Trophoblast cell (in vitro differentiated cells and primary cell): ENCODE measurements around the gene PNCK.

Experiments used
- DNase-seq, 2 donors: peaks; one replicate each; pipeline ENCODE4 v3.0.0-alpha.2; 2016
- H2AFZ ChIP-seq: 2 replicates; pipeline ENCODE4 v1.6.1; 2013; ENCODE audit warnings: low read length, moderate library complexity, mild to moderate bottlenecking; ENCODE audit not compliant: insufficient read depth, poor library complexity
- H2AK5ac ChIP-seq: 2 replicates; pipeline ENCODE4 v1.6.1; 2013; ENCODE audit warnings: mild to moderate bottlenecking, low read length
- H2BK120ac ChIP-seq: 2 replicates; pipeline ENCODE4 v1.6.1; 2013; ENCODE audit warnings: low read length, mild to moderate bottlenecking, moderate library complexity; ENCODE audit not compliant: insufficient read depth, poor library complexity
- H2BK12ac ChIP-seq: 2 replicates; pipeline ENCODE4 v1.6.1; 2013; ENCODE audit warnings: mild to moderate bottlenecking, low read length, moderate library complexity
- H2BK5ac ChIP-seq: 2 replicates; pipeline ENCODE4 v1.6.1; 2013; ENCODE audit warnings: low read length, low read depth, moderate library complexity, mild to moderate bottlenecking; ENCODE audit not compliant: poor library complexity
- H3K14ac ChIP-seq: 2 replicates; pipeline ENCODE4 v1.6.1; 2013; ENCODE audit warnings: mild to moderate bottlenecking, low read length
- H3K18ac ChIP-seq: 2 replicates; pipeline ENCODE4 v1.6.1; 2013; ENCODE audit warnings: mild to moderate bottlenecking, low read length
- H3K23ac ChIP-seq: 2 replicates; pipeline ENCODE4 v1.6.1; 2013; ENCODE audit warnings: low read length
- H3K27ac ChIP-seq: 2 replicates; pipeline ENCODE4 v1.5.1; 2013; ENCODE audit warnings: low read depth, mild to moderate bottlenecking, inconsistent platforms, low read length, moderate library complexity
- H3K27me3 ChIP-seq: 2 replicates; pipeline ENCODE4 v1.6.1; 2013; ENCODE audit warnings: inconsistent platforms, mild to moderate bottlenecking, low read length, moderate library complexity; ENCODE audit not compliant: insufficient read depth
- H3K36me3 ChIP-seq, 2 experiments: 1 replicate in 1 of 2; 2 replicates in 1 of 2; pipeline ENCODE4 v1.6.1; 2013; ENCODE audit warnings: low read length in 2 of 2, mild to moderate bottlenecking in 2 of 2, moderate library complexity in 1 of 2; ENCODE audit not compliant: insufficient read depth in 2 of 2, control insufficient read depth in 1 of 2
- H3K4ac ChIP-seq: 2 replicates; pipeline ENCODE4 v1.6.1; 2013; ENCODE audit warnings: low read depth, mild to moderate bottlenecking, low read length, moderate library complexity
- H3K4me1 ChIP-seq, 2 experiments: 1 replicate in 1 of 2; 2 replicates in 1 of 2; pipeline ENCODE4 v1.6.1; 2013; ENCODE audit warnings: low read length in 2 of 2, mild to moderate bottlenecking in 2 of 2, moderate library complexity in 1 of 2; ENCODE audit not compliant: insufficient read depth in 2 of 2, control insufficient read depth in 1 of 2
- H3K4me2 ChIP-seq: 2 replicates; pipeline ENCODE4 v1.6.1; 2013; ENCODE audit warnings: inconsistent platforms, mild to moderate bottlenecking, low read length, moderate library complexity
- H3K4me3 ChIP-seq: 2 replicates; pipeline ENCODE4 v1.5.1; 2013; ENCODE audit warnings: mild to moderate bottlenecking, low read depth, low read length, inconsistent platforms
- H3K79me1 ChIP-seq: one replicate; pipeline ENCODE4 v1.6.1; 2013; ENCODE audit warnings: low read length
- H3K79me2 ChIP-seq: 2 replicates; pipeline ENCODE4 v1.6.1; 2013; ENCODE audit warnings: low read length, mild to moderate bottlenecking; ENCODE audit not compliant: control insufficient read depth, insufficient read depth, poor library complexity
- H3K9ac ChIP-seq: 2 replicates; pipeline ENCODE4 v1.6.1; 2013; ENCODE audit warnings: mild to moderate bottlenecking, low read length
- H3K9me3 ChIP-seq: 2 replicates; pipeline ENCODE4 v1.6.1; 2013; ENCODE audit warnings: low read depth, mild to moderate bottlenecking, control low read depth, inconsistent platforms, low read length; ENCODE audit not compliant: insufficient read depth
- H4K12ac ChIP-seq: 2 replicates; pipeline ENCODE4 v1.6.1; 2013; ENCODE audit warnings: low read depth, mild to moderate bottlenecking, low read length, moderate library complexity
- H4K8ac ChIP-seq: 2 replicates; pipeline ENCODE4 v1.6.1; 2013; ENCODE audit warnings: low read depth, mild to moderate bottlenecking, low read length, moderate library complexity
- H4K91ac ChIP-seq: one replicate; pipeline ENCODE4 v1.6.1; 2013; ENCODE audit warnings: low read depth, mild to moderate bottlenecking, low read length, moderate library complexity
- WGBS: extraction: QIAGEN DNeasy Blood & Tissue Kit; methylation state at CpG from one replicate; pipeline ENCODE4 v1.1.7; 2013; ENCODE audit warnings: missing lambda C conversion rate; ENCODE audit not compliant: insufficient read length, insufficient coverage; ENCODE audit errors: extremely low coverage; 5-methylcytosine and 5-hydroxymethylcytosine counted together

The PNCK gene

DNA sequence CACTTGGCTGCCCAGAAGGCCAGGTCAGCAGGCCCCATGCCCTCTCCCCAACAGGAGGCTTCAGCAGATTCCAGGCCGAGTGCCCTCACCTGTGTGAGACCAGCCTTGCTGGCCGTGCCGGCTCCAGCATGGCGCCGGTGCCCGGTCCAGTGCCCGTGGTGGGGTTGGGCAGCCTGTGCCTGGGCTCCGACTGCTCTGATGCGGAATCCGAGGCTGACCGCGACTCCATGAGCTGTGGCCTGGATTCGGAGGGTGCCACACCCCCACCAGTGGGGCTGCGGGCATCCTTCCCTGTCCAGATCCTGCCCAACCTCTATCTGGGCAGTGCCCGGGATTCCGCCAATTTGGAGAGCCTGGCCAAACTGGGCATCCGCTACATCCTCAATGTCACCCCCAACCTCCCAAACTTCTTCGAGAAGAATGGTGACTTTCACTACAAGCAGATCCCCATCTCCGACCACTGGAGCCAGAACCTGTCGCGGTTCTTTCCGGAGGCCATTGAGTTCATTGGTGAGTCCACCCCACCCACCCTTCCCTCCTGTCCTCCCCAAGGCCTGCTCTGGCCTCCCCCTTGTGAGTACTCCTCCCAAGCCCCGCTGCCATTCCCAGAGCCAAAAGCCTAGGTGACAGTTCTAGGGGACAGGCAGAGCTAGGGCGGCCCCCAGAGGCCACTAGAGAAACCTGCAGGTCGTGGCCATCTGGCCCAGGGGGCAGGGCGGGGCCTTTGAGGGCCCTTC lies 24.3 kb downstream of the PNCK start:
- no peak overlapping the region for H3K4me3 ChIP-seq
- H2BK12ac ChIP-seq: no peak overlapping the region
- no peaks in the 10 kb centered on the region for H3K79me1 ChIP-seq
- no peak overlapping the region for H4K8ac ChIP-seq
- no peak overlapping the region for H2BK5ac ChIP-seq
- H3K36me3 ChIP-seq: no peaks in the 10 kb centered on the region
- H3K9me3 ChIP-seq: peaks cover 2% of the 10 kb centered on the region
- peaks cover 4 to 5% of the 10 kb centered on the region in 2 experiments for H3K4me1 ChIP-seq
- H3K14ac ChIP-seq: no peak overlapping the region
- peaks cover 34% of the 10 kb centered on the region for H3K27me3 ChIP-seq
- no peak overlapping the region for H4K12ac ChIP-seq
- H3K4ac ChIP-seq: no peak overlapping the region
- no peak overlapping the region for H3K4me2 ChIP-seq
- H2AK5ac ChIP-seq: no peak overlapping the region
- H3K23ac ChIP-seq: no peak overlapping the region
- H3K27ac ChIP-seq: no peak overlapping the region
- no peak overlapping the region for H2AFZ ChIP-seq
- H3K79me2 ChIP-seq: no peaks in the 10 kb centered on the region
- H2BK120ac ChIP-seq: no peak overlapping the region
- H3K18ac ChIP-seq: no peak overlapping the region
- no peak overlapping the region for H4K91ac ChIP-seq
- no peak overlapping the region for H3K9ac ChIP-seq
- peak; percentile 57 to 69 for DNase-seq
- no CpG with 5 or more reads among the region's 26 CpGs for WGBS

DNA sequence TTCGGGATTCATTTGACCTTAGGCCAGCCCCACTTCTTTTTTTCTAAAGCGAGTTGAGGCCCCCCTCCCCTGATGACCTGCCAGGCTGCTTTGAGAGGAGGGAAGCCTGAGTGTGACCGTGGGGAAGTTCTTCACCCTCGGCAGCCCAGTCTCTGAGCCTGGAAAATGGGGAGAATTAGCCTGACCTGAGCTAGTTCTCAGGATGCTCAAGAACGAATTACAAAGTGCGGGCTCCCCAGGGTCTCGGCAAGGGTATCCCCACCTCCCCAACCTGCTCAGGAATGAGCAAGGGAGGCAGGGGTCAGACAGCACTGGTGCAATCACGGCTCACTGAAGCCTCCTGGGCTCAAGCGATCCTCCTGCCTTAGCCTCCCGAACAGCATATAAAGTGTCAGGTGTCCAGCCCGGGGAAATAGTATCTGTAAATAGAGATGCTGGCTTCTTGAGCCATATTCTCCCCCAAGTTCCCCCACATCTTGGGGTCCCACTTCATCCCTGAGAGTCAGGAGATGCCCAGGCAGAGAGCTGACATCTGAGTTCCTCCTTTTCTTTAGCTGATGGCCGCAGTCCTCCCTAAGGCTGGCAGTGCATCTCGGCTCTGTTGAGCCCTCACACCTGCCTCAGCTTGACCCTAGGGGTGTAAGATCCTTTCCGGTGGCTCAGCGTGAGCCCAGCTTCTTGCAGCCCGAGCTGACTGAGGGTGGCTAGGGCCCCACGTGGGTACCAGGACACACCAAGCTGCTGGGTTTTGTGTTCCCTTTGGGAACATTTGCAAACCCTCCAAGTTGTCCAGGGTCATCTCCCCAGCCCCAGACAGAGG lies 25.0 kb downstream of the PNCK start:
- no peak overlapping the region for H3K4ac ChIP-seq
- no CpG with 5 or more reads among the region's 17 CpGs for WGBS
- H4K12ac ChIP-seq: no peak overlapping the region
- H2AFZ ChIP-seq: no peak overlapping the region
- H2BK5ac ChIP-seq: no peak overlapping the region
- no peak overlapping the region for H4K91ac ChIP-seq
- peaks cover 2% of the 10 kb centered on the region for H3K9me3 ChIP-seq
- H3K79me1 ChIP-seq: no peaks in the 10 kb centered on the region
- no peaks in the 10 kb centered on the region for H3K79me2 ChIP-seq
- H3K14ac ChIP-seq: no peak overlapping the region
- H3K23ac ChIP-seq: no peak overlapping the region
- H3K4me2 ChIP-seq: no peak overlapping the region
- no peak overlapping the region for H2BK12ac ChIP-seq
- no peak overlapping the region for H3K18ac ChIP-seq
- H3K4me3 ChIP-seq: no peak overlapping the region
- no peak overlapping the region for H4K8ac ChIP-seq
- H3K4me1 ChIP-seq: peaks cover 7% of the 10 kb centered on the region in 2 experiments
- no peaks in the 10 kb centered on the region for H3K36me3 ChIP-seq
- H3K9ac ChIP-seq: no peak overlapping the region
- H2BK120ac ChIP-seq: no peak overlapping the region
- no peak for DNase-seq
- peaks cover 40% of the 10 kb centered on the region for H3K27me3 ChIP-seq
- no peak overlapping the region for H2AK5ac ChIP-seq
- H3K27ac ChIP-seq: no peak overlapping the region

DNA sequence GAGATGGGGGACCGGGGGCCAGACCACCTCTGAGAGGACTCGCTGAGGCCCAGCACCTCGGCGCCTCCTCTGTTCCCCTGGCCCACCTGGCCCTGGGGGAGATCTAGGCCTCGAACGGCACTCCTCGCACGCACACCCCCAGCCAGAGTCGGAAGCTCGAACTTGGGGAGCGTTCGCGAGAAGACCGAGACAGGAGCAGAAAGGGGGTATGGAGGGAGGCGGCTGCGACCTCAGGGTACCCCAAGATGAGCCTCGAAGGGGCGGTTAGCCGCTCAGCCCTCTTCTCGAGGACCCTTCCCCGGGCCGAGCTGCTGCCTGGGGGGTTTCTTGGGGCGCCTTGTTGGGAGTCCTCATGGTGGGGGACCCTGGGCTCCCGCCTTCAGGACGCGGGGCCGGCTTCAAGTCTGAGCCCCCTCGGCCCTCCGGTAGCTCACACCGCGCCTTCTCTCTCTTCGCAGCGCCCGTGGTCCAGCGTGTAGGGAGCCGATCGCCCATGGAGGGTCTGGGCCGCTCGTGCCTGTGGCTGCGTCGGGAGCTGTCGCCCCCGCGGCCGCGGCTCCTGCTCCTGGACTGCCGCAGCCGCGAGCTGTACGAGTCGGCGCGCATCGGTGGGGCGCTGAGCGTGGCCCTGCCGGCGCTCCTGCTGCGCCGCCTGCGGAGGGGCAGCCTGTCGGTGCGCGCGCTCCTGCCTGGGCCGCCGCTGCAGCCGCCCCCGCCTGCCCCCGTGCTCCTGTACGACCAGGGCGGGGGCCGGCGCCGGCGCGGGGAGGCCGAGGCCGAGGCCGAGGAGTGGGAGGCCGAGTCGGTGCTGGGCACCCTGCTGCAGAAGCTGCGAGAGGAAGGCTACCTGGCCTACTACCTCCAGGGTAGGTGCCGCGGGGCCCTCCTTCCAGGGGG lies 25.9 kb downstream of the PNCK start:
- no peak overlapping the region for H3K14ac ChIP-seq
- peaks cover 2% of the 10 kb centered on the region for H3K9me3 ChIP-seq
- no peak overlapping the region for H3K23ac ChIP-seq
- no peak overlapping the region for H3K18ac ChIP-seq
- H3K79me2 ChIP-seq: no peaks in the 10 kb centered on the region
- DNase-seq: no peak
- no peak overlapping the region for H2AK5ac ChIP-seq
- no peak overlapping the region for H2AFZ ChIP-seq
- H3K4me1 ChIP-seq: peaks cover 7% of the 10 kb centered on the region in 2 experiments
- no peak overlapping the region for H2BK5ac ChIP-seq
- H3K9ac ChIP-seq: no peak overlapping the region
- H3K36me3 ChIP-seq: no peaks in the 10 kb centered on the region
- H3K4me2 ChIP-seq: no peak overlapping the region
- H2BK120ac ChIP-seq: no peak overlapping the region
- peaks cover 48% of the 10 kb centered on the region for H3K27me3 ChIP-seq
- H3K79me1 ChIP-seq: no peaks in the 10 kb centered on the region
- no peak overlapping the region for H4K12ac ChIP-seq
- no peak overlapping the region for H4K8ac ChIP-seq
- no peak overlapping the region for H3K4me3 ChIP-seq
- no peak overlapping the region for H2BK12ac ChIP-seq
- no CpG with 5 or more reads among the region's 85 CpGs for WGBS
- no peak overlapping the region for H4K91ac ChIP-seq
- H3K4ac ChIP-seq: no peak overlapping the region
- no peak overlapping the region for H3K27ac ChIP-seq

DNA sequence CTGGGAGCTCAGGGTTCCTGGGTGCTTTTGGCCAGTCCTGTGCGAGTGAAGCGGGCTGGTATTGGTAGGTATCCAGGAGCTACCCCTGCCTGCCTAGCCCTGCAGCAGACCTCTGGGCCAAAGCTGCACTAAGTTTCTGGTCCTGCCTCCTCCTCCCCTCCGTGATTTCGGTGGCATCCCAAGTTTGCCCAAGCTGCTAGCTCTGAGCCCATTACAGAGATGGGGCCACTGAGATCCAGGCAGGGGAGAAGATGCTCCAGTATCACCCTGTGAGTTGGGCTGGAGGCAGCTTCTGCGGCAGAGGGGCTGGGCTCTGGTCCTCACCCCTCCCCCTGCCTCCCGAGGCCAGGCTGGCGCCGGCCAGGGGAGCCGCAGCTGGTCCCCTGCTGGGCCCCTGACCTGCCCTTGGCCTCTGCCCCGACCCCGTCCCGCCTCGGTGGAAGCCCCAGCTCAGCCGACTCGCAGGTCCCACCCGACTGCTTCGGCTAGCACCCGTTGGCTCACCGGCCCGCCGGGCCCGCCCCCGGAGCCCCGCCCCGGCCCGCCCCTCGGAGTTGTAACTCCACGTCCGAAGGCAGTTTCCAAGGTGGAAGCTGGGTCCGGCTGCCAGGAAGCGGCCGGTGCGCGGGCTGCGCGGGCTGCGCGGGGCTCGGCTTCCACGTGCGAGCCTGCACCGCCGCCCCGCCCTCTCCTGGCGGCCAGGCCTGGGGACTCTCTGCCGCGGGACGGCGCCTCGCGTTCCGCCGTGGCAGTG lies 26.8 kb downstream of the PNCK start, which contains the start of gene DUSP9:
Gene DUSP9 (plus strand): TSS at position 584 of the 754 bp plus-strand sequence. CDS start 751 bp downstream, outside the sequence.
- no peak within 1 kb of the TSS for H3K4ac ChIP-seq
- H2BK120ac ChIP-seq: no peak within 1 kb of the TSS
- H3K23ac ChIP-seq: no peak within 1 kb of the TSS
- peak; percentile 43 to 66 for DNase-seq
- no peak within 1 kb of the TSS for H4K91ac ChIP-seq
- no peaks in the 10 kb centered on the region for H3K79me1 ChIP-seq
- no peak within 1 kb of the TSS for H2AK5ac ChIP-seq
- peaks cover 2% of the 10 kb centered on the region for H3K9me3 ChIP-seq
- no peaks in the 10 kb centered on the region for H3K79me2 ChIP-seq
- no peak within 1 kb of the TSS for H4K12ac ChIP-seq
- H3K36me3 ChIP-seq: no peaks in the 10 kb centered on the region
- no CpG with 5 or more reads among the region's 53 CpGs for WGBS
- H2AFZ ChIP-seq: no peak within 1 kb of the TSS
- H4K8ac ChIP-seq: no peak within 1 kb of the TSS
- peaks cover 7% of the 10 kb centered on the region in 2 experiments for H3K4me1 ChIP-seq
- no peak within 1 kb of the TSS for H3K4me3 ChIP-seq
- H3K9ac ChIP-seq: no peak within 1 kb of the TSS
- H3K27ac ChIP-seq: no peak within 1 kb of the TSS
- peak within 1 kb of the TSS; percentile 51 for H3K4me2 ChIP-seq
- H3K27me3 ChIP-seq: peaks cover 53% of the 10 kb centered on the region
- H3K14ac ChIP-seq: no peak within 1 kb of the TSS
- no peak within 1 kb of the TSS for H2BK12ac ChIP-seq
- no peak within 1 kb of the TSS for H2BK5ac ChIP-seq
- H3K18ac ChIP-seq: no peak within 1 kb of the TSS
